GM12873 (cell line): ENCODE measurements around the gene SPATA18.

Experiments used
- CTCF ChIP-seq: IDR thresholded peaks from 2 replicates; pipeline ENCODE4 v1.5.1; 2012; ENCODE audit warnings: low read depth, mild to moderate bottlenecking, moderate library complexity, low read length, control low read depth; ENCODE audit not compliant: insufficient read depth; ENCODE audit errors: missing control alignments

SPATA18 gene

GRCh38 chr4:52014903-52015302, 36.2 kb upstream of the SPATA18 start:
- TF ChIP-seq CTCF = no peak

GRCh38 chr4:52015366-52015765, 35.7 kb upstream of the SPATA18 start:
- TF ChIP-seq CTCF = no peak

GRCh38 chr4:52016981-52017380, 34.1 kb upstream of the SPATA18 start:
- TF ChIP-seq CTCF = no peak

- TF ChIP-seq CTCF = no peak
Observed at GRCh38 chr4:52017814-52018213, 33.3 kb upstream of the SPATA18 start.

GRCh38 chr4:52019936-52020657, 31.0 kb upstream of the SPATA18 start, which contains the start of gene LRRC66:
TSS of gene LRRC66 (minus strand) at chr4:52020363. CDS start at chr4:52017613, 2,750 bp downstream.
- TF ChIP-seq CTCF = no peak

GRCh38 chr4:52028970-52029369, 22.1 kb upstream of the SPATA18 start:
- TF ChIP-seq CTCF = no peak

- TF ChIP-seq CTCF = no peak
Observed at GRCh38 chr4:52032005-52032404, 19.1 kb upstream of the SPATA18 start.

- TF ChIP-seq CTCF = no peak
Observed at GRCh38 chr4:52035190-52035589, 15.9 kb upstream of the SPATA18 start.
